NT2/D1 (cell line): ENCODE results near the gene QRFP.

Experiments
- DNase-seq: peaks from one replicate; pipeline ENCODE4 v3.0.0-alpha.2; 2011; ENCODE audit warnings: low read depth, low spot score
- H3K27me3 ChIP-seq: 2 replicates; pipeline ENCODE4 v1.6.0; 2011; ENCODE audit warnings: mild to moderate bottlenecking; ENCODE audit not compliant: insufficient read length, insufficient read depth
- H3K36me3 ChIP-seq: 2 replicates; pipeline ENCODE4 v1.6.1; 2011; ENCODE audit warnings: mild to moderate bottlenecking, low read length, mixed read lengths; ENCODE audit not compliant: insufficient read depth, insufficient read length
- H3K4me1 ChIP-seq: 2 replicates; pipeline ENCODE4 v1.5.1; 2011; ENCODE audit not compliant: insufficient read depth, insufficient read length
- H3K4me3 ChIP-seq: 2 replicates; pipeline ENCODE4 v1.5.1; 2011; ENCODE audit warnings: low read depth; ENCODE audit not compliant: insufficient read length
- H3K9ac ChIP-seq: 2 replicates; pipeline ENCODE4 v1.6.0; 2011; ENCODE audit warnings: low read depth; ENCODE audit not compliant: insufficient read length
- H3K9me3 ChIP-seq: 2 replicates; pipeline ENCODE4 v1.5.1; 2011; ENCODE audit warnings: mild to moderate bottlenecking, low read length; ENCODE audit not compliant: insufficient read depth
- SUZ12 ChIP-seq: IDR thresholded peaks from 2 replicates; pipeline ENCODE4 v1.6.1; 2011; ENCODE audit not compliant: insufficient read length, insufficient read depth; ENCODE audit errors: extremely low read depth
- YY1 ChIP-seq: IDR thresholded peaks from 2 replicates; pipeline ENCODE4 v1.6.1; 2011; ENCODE audit not compliant: insufficient read length, insufficient read depth
- ZNF274 ChIP-seq: IDR thresholded peaks from 2 replicates; pipeline ENCODE4 v1.6.1; 2011; ENCODE audit warnings: mild to moderate bottlenecking, low read depth, low read length

The QRFP gene

GRCh38 chr9:130872508-130872907 is 24.1 kb downstream of the QRFP start:
- DNase-seq: no peak
- H3K4me3 ChIP-seq: no peak overlapping the region
- no peaks in the 10 kb centered on the region for H3K27me3 ChIP-seq
- no peaks in the 10 kb centered on the region for H3K4me1 ChIP-seq
- H3K36me3 ChIP-seq: peaks cover 83% of the 10 kb centered on the region
- H3K9me3 ChIP-seq: no peaks in the 10 kb centered on the region
- TF ChIP-seq ZNF274 (no peak), SUZ12 (no peak), YY1 (no peak)
- no peak overlapping the region for H3K9ac ChIP-seq

GRCh38 chr9:130872093-130872492 is 24.5 kb downstream of the QRFP start:
- Histone ChIP-seq H3K36me3 (peaks cover 83% of the 10 kb centered on the region), H3K4me1 (no peaks in the 10 kb centered on the region), H3K4me3 (no peak overlapping the region), H3K27me3 (no peaks in the 10 kb centered on the region), H3K9me3 (no peaks in the 10 kb centered on the region), H3K9ac (no peak overlapping the region)
- TF ChIP-seq YY1: no peak
- no peak for TF ChIP-seq SUZ12
- TF ChIP-seq ZNF274: no peak
- no peak for DNase-seq

- H3K36me3 ChIP-seq: peaks cover 84% of the 10 kb centered on the region
Measured at GRCh38 chr9:130871395-130872062, 25.1 kb downstream of the QRFP start.

GRCh38 chr9:130870491-130871381 is 25.9 kb downstream of the QRFP start:
- no peaks in the 10 kb centered on the region for H3K9me3 ChIP-seq
- no peak overlapping the region for H3K4me3 ChIP-seq
- peaks cover 89% of the 10 kb centered on the region for H3K36me3 ChIP-seq
- DNase-seq: no peak
- H3K27me3 ChIP-seq: no peaks in the 10 kb centered on the region
- H3K4me1 ChIP-seq: no peaks in the 10 kb centered on the region
- no peak for TF ChIP-seq SUZ12
- no peak overlapping the region for H3K9ac ChIP-seq

More at GRCh38 chr9:130871395-130872062, 25.1 kb downstream of the QRFP start:
- no peaks in the 10 kb centered on the region for H3K4me1 ChIP-seq
- no peaks in the 10 kb centered on the region for H3K27me3 ChIP-seq
- H3K4me3 ChIP-seq: no peak overlapping the region
- TF ChIP-seq YY1 (no peak), SUZ12 (no peak), ZNF274 (no peak)
- H3K9ac ChIP-seq: no peak overlapping the region
- H3K9me3 ChIP-seq: no peaks in the 10 kb centered on the region
- no peak for DNase-seq

- Histone ChIP-seq H3K36me3 (peaks cover 89% of the 10 kb centered on the region), H3K9me3 (no peaks in the 10 kb centered on the region), H3K9ac (no peak overlapping the region), H3K4me1 (no peaks in the 10 kb centered on the region), H3K27me3 (no peaks in the 10 kb centered on the region), H3K4me3 (no peak overlapping the region)
- no peak for TF ChIP-seq ZNF274
- TF ChIP-seq YY1: no peak
- no peak for TF ChIP-seq SUZ12
- no peak for DNase-seq
Measured at GRCh38 chr9:130869250-130869649, 27.4 kb downstream of the QRFP start.

GRCh38 chr9:130868230-130868629 is 28.4 kb downstream of the QRFP start:
- Histone ChIP-seq H3K4me3 (no peak overlapping the region), H3K9ac (no peak overlapping the region), H3K36me3 (peaks cover 89% of the 10 kb centered on the region), H3K4me1 (no peaks in the 10 kb centered on the region), H3K9me3 (no peaks in the 10 kb centered on the region), H3K27me3 (no peaks in the 10 kb centered on the region)
- no peak for DNase-seq
- TF ChIP-seq SUZ12 (no peak), YY1 (no peak), ZNF274 (no peak)

GRCh38 chr9:130867556-130867955 is 29.1 kb downstream of the QRFP start:
- peaks cover 89% of the 10 kb centered on the region for H3K36me3 ChIP-seq
- no peak overlapping the region for H3K4me3 ChIP-seq
- no peaks in the 10 kb centered on the region for H3K4me1 ChIP-seq
- DNase-seq: no peak
- H3K9me3 ChIP-seq: no peaks in the 10 kb centered on the region
- no peaks in the 10 kb centered on the region for H3K27me3 ChIP-seq
- no peak overlapping the region for H3K9ac ChIP-seq
- TF ChIP-seq YY1 (no peak), ZNF274 (no peak), SUZ12 (no peak)
